ENCODE data around the gene CASP5.
A peak's percentile ranks its signal among the peaks of the same experiment; 100 is the strongest.

The CASP5 gene

GRCh38 chr11:105000797-105001196, 22.2 kb downstream of the CASP5 start:
- H3K4me3 ChIP-seq (ENCODE audit: low read depth in 1 of 2, low read length in 2 of 2): no peak overlapping the region
- no peak overlapping the region for H3K4me2 ChIP-seq (ENCODE audit: insufficient read depth, low read length)
- no peak overlapping the region for H2AFZ ChIP-seq (ENCODE audit: low read depth, low read length)

GRCh38 chr11:105000167-105000566, 22.8 kb downstream of the CASP5 start:
- Histone ChIP-seq H2AFZ (ENCODE audit: low read depth, low read length) (no peak overlapping the region), H3K9ac (ENCODE audit: low read depth, low read length) (no peak overlapping the region), H3K36me3 (ENCODE audit: insufficient read depth, low read length) (no peaks in the 10 kb centered on the region), H3K79me2 (ENCODE audit: insufficient read depth, low read length) (no peaks in the 10 kb centered on the region), H3K4me3 (ENCODE audit: low read depth in 1 of 2, low read length in 2 of 2) (no peak overlapping the region), H3K9me3 (ENCODE audit: insufficient read depth, low read length, severe bottlenecking) (no peaks in the 10 kb centered on the region), H3K27ac (ENCODE audit: low read length) (no peak overlapping the region), H3K27me3 (ENCODE audit: insufficient read depth, low read length, poor library complexity) (no peaks in the 10 kb centered on the region), H3K4me1 (ENCODE audit: insufficient read depth, low read length) (no peaks in the 10 kb centered on the region), H4K20me1 (ENCODE audit: insufficient read depth, low read length) (no peaks in the 10 kb centered on the region), H3K4me2 (ENCODE audit: insufficient read depth, low read length) (no peak overlapping the region)
- ATAC-seq (ENCODE audit: insufficient read depth, low read depth) (no peak), DNase-seq (no peak)
- TF ChIP-seq CTCF (IDR thresholded peaks at IDR 0.05; ENCODE audit: borderline replicate concordance, extremely low read depth, low read length, poor library complexity, severe bottlenecking): peak; percentile 16
- no peak for TF ChIP-seq EZH2 (IDR thresholded peaks at IDR 0.05; ENCODE audit: borderline replicate concordance, low read depth, low read length, severe bottlenecking)

More at GRCh38 chr11:105000797-105001196, 22.2 kb downstream of the CASP5 start:
- DNase-seq (peak; percentile 31), ATAC-seq (ENCODE audit: insufficient read depth, low read depth) (peak; percentile 52; the same call in 1 of the 3 replicates)
- Histone ChIP-seq H3K9ac (ENCODE audit: low read depth, low read length) (no peak overlapping the region), H3K4me1 (ENCODE audit: insufficient read depth, low read length) (no peaks in the 10 kb centered on the region), H3K9me3 (ENCODE audit: insufficient read depth, low read length, severe bottlenecking) (no peaks in the 10 kb centered on the region), H3K79me2 (ENCODE audit: insufficient read depth, low read length) (no peaks in the 10 kb centered on the region), H4K20me1 (ENCODE audit: insufficient read depth, low read length) (no peaks in the 10 kb centered on the region), H3K36me3 (ENCODE audit: insufficient read depth, low read length) (no peaks in the 10 kb centered on the region), H3K27ac (ENCODE audit: low read length) (no peak overlapping the region), H3K27me3 (ENCODE audit: insufficient read depth, low read length, poor library complexity) (no peaks in the 10 kb centered on the region)
- TF ChIP-seq EZH2 (IDR thresholded peaks at IDR 0.05; ENCODE audit: borderline replicate concordance, low read depth, low read length, severe bottlenecking) (no peak), CTCF (IDR thresholded peaks at IDR 0.05; ENCODE audit: borderline replicate concordance, extremely low read depth, low read length, poor library complexity, severe bottlenecking) (peak; percentile 79)

- no peak overlapping the region for H3K4me2 ChIP-seq (ENCODE audit: insufficient read depth, low read length)
- no peaks in the 10 kb centered on the region for H3K27me3 ChIP-seq (ENCODE audit: insufficient read depth, low read length, poor library complexity)
- no peaks in the 10 kb centered on the region for H3K4me1 ChIP-seq (ENCODE audit: insufficient read depth, low read length)
- no peak overlapping the region for H3K4me3 ChIP-seq (ENCODE audit: low read depth in 1 of 2, low read length in 2 of 2)
- H3K27ac ChIP-seq (ENCODE audit: low read length): no peak overlapping the region
- no peak for ATAC-seq (ENCODE audit: insufficient read depth, low read depth)
- DNase-seq: no peak
- no peak overlapping the region for H2AFZ ChIP-seq (ENCODE audit: low read depth, low read length)
- no peaks in the 10 kb centered on the region for H3K9me3 ChIP-seq (ENCODE audit: insufficient read depth, low read length, severe bottlenecking)
- H3K36me3 ChIP-seq (ENCODE audit: insufficient read depth, low read length): no peaks in the 10 kb centered on the region
- H3K9ac ChIP-seq (ENCODE audit: low read depth, low read length): no peak overlapping the region
- no peaks in the 10 kb centered on the region for H4K20me1 ChIP-seq (ENCODE audit: insufficient read depth, low read length)
- no peaks in the 10 kb centered on the region for H3K79me2 ChIP-seq (ENCODE audit: insufficient read depth, low read length)
- TF ChIP-seq EZH2 (IDR thresholded peaks at IDR 0.05; ENCODE audit: borderline replicate concordance, low read depth, low read length, severe bottlenecking) (no peak), CTCF (IDR thresholded peaks at IDR 0.05; ENCODE audit: borderline replicate concordance, extremely low read depth, low read length, poor library complexity, severe bottlenecking) (no peak)
These were observed 23.2 kb downstream of the CASP5 start for GRCh38 chr11:104999721-105000120.

GRCh38 chr11:104997288-104997687, 25.7 kb downstream of the CASP5 start:
- no peak for DNase-seq
- Histone ChIP-seq H3K4me1 (ENCODE audit: insufficient read depth, low read length) (no peaks in the 10 kb centered on the region), H3K27ac (ENCODE audit: low read length) (no peak overlapping the region), H3K4me2 (ENCODE audit: insufficient read depth, low read length) (no peak overlapping the region), H3K27me3 (ENCODE audit: insufficient read depth, low read length, poor library complexity) (no peaks in the 10 kb centered on the region), H3K4me3 (ENCODE audit: low read depth in 1 of 2, low read length in 2 of 2) (no peak overlapping the region), H3K36me3 (ENCODE audit: insufficient read depth, low read length) (no peaks in the 10 kb centered on the region), H4K20me1 (ENCODE audit: insufficient read depth, low read length) (no peaks in the 10 kb centered on the region), H3K9me3 (ENCODE audit: insufficient read depth, low read length, severe bottlenecking) (no peaks in the 10 kb centered on the region), H3K9ac (ENCODE audit: low read depth, low read length) (no peak overlapping the region), H3K79me2 (ENCODE audit: insufficient read depth, low read length) (no peaks in the 10 kb centered on the region), H2AFZ (ENCODE audit: low read depth, low read length) (no peak overlapping the region)
- TF ChIP-seq CTCF (IDR thresholded peaks at IDR 0.05; ENCODE audit: borderline replicate concordance, extremely low read depth, low read length, poor library complexity, severe bottlenecking): no peak
- no peak for TF ChIP-seq EZH2 (IDR thresholded peaks at IDR 0.05; ENCODE audit: borderline replicate concordance, low read depth, low read length, severe bottlenecking)
- ATAC-seq (ENCODE audit: insufficient read depth, low read depth): no peak

All from DND-41 (cell line).